Neural cell (in vitro differentiated cells): ENCODE results near the gene ERC2.

Experiments
- CTCF ChIP-seq: fragments of 450-650 bp; IDR thresholded peaks from 2 replicates; pipeline ENCODE4 v1.5.1; 2014; ENCODE audit warnings: antibody characterized with exemption, mild to moderate bottlenecking, moderate library complexity; ENCODE audit not compliant: poor library complexity, severe bottlenecking
- EP300 ChIP-seq: fragments of 450-650 bp; conservative IDR thresholded peaks from 2 replicates; pipeline ENCODE4 v1.6.1; 2014; ENCODE audit warnings: antibody characterized with exemption, mild to moderate bottlenecking, moderate library complexity; ENCODE audit not compliant: poor library complexity, severe bottlenecking
- EZH2 ChIP-seq: fragments of 200-600, 300-800 bp; shearing (Covaris generic), sonication (generic); IDR thresholded peaks from 2 replicates; pipeline ENCODE4 v1.6.1; 2014; ENCODE audit warnings: antibody characterized with exemption, low read length, borderline replicate concordance, mild to moderate bottlenecking; ENCODE audit not compliant: insufficient read depth, poor library complexity, severe bottlenecking
- POLR2AphosphoS5 ChIP-seq: IDR thresholded peaks from 2 replicates; pipeline ENCODE4 v1.6.1; 2012
- RAD21 ChIP-seq: fragments of 450-650 bp; conservative IDR thresholded peaks from 2 replicates; pipeline ENCODE4 v1.6.1; 2014; ENCODE audit warnings: antibody characterized with exemption, mild to moderate bottlenecking, moderate library complexity
- TAF1 ChIP-seq: IDR thresholded peaks from 2 replicates; pipeline ENCODE4 v1.6.1; 2012; ENCODE audit warnings: low read depth

- TF ChIP-seq RAD21 (no peak), CTCF (no peak), POLR2AphosphoS5 (no peak), EP300 (no peak), TAF1 (no peak), EZH2 (no peak)
Measured at GRCh38 chr3:55564726-55565125, 903.5 kb downstream of the ERC2 start.
